Fibroblast of mammary gland (primary cell): ENCODE results near the gene SKI.

ENCODE experiments used
- DNase-seq: peaks from one replicate; pipeline ENCODE4 v3.0.0-alpha.2; 2010; ENCODE audit warnings: low read depth
- H3K4me3 ChIP-seq: 2 replicates; pipeline ENCODE4 v1.5.1; 2011; ENCODE audit warnings: low read depth, mild to moderate bottlenecking, low read length, moderate library complexity; ENCODE audit not compliant: control insufficient read depth
- CTCF ChIP-seq: conservative IDR thresholded peaks from 2 replicates; pipeline ENCODE4 v1.5.1; 2011; ENCODE audit warnings: low read depth, low read length, inconsistent platforms; ENCODE audit not compliant: control insufficient read depth, insufficient read depth

SKI gene

GRCh38 chr1:2253036-2253796 is 25.1 kb downstream of the SKI start:
- H3K4me3 ChIP-seq, result no peak overlapping the region
- no peak for TF ChIP-seq CTCF
- no peak for DNase-seq

- no peak overlapping the region for H3K4me3 ChIP-seq
- DNase-seq, result no peak
- no peak for TF ChIP-seq CTCF
Measured at GRCh38 chr1:2253797-2254480, 25.8 kb downstream of the SKI start.

GRCh38 chr1:2255047-2255419 is 26.9 kb downstream of the SKI start:
- no peak for DNase-seq
- no peak for TF ChIP-seq CTCF
- no peak overlapping the region for H3K4me3 ChIP-seq

- DNase-seq, result peak; percentile 84
- no peak for TF ChIP-seq CTCF
Measured at GRCh38 chr1:2255420-2256369, 27.6 kb downstream of the SKI start.

GRCh38 chr1:2256435-2257244 is 28.5 kb downstream of the SKI start:
- no peak for DNase-seq
- no peak for TF ChIP-seq CTCF
- H3K4me3 ChIP-seq, result no peak overlapping the region

More at GRCh38 chr1:2255420-2256369, 27.6 kb downstream of the SKI start:
- no peak overlapping the region for H3K4me3 ChIP-seq

GRCh38 chr1:2257245-2257627 is 29.1 kb downstream of the SKI start:
- no peak for TF ChIP-seq CTCF
- DNase-seq, result no peak
- no peak overlapping the region for H3K4me3 ChIP-seq
